Stomach (tissue), 9 donors: ENCODE measurements around the gene HTT. TPM values are rescaled to one million over a fixed set of nuclear protein-coding genes. Genes with fewer than 3 reads are reported as not detected.

Source experiments
- DNase-seq, 2 donors: peaks; one replicate each; pipeline versions ENCODE4 v3.0.0 to v3.0.0-alpha.2; 2013 to 2019
- H3K27ac ChIP-seq, 5 donors: fragments of 200-600 bp in 4 of 5; sonication (generic) in 4 of 5; one replicate each; pipeline ENCODE4 v1.5.1; 2013 to 2019; ENCODE audit warnings: mild to moderate bottlenecking in 1 of 5, moderate library complexity in 1 of 5
- H3K27me3 ChIP-seq, 3 donors: fragments of 200-600 bp; sonication (generic); one replicate each; pipeline ENCODE4 v1.5.1; 2017 to 2019; ENCODE audit warnings: mixed run types in 1 of 3
- H3K36me3 ChIP-seq, 4 donors: fragments of 200-600 bp; sonication (generic); 1 replicate in 3 of 4; 2 replicates in 1 of 4; pipeline ENCODE4 v1.5.1; 2016 to 2019
- H3K4me1 ChIP-seq, 4 donors: fragments of 200-600 bp; sonication (generic); one replicate each; pipeline ENCODE4 v1.5.1; 2016 to 2019
- H3K4me3 ChIP-seq, 4 donors: fragments of 200-600 bp; sonication (generic) in 3 of 4; one replicate each; pipeline ENCODE4 v1.5.1; 2016 to 2019; ENCODE audit warnings: mild to moderate bottlenecking in 1 of 4
- H3K9me3 ChIP-seq, 4 donors: fragments of 200-600 bp; sonication (generic); one replicate each; pipeline ENCODE4 v1.5.1; 2016 to 2019
- EP300 ChIP-seq: sonication (generic); formaldehyde crosslinking; IDR thresholded peaks from one replicate; pipeline ENCODE4 v1.6.1; 2017; ENCODE audit warnings: antibody characterized with exemption
- POLR2A ChIP-seq, 4 donors: fragments of 450-650 bp; IDR thresholded peaks; one replicate each; pipeline ENCODE4 v1.6.1; 2016; ENCODE audit warnings: antibody characterized with exemption in 4 of 4, control low read depth in 2 of 4, mild to moderate bottlenecking in 1 of 4, moderate library complexity in 1 of 4
- POLR2AphosphoS5 ChIP-seq, 3 donors: sonication (generic); formaldehyde crosslinking; IDR thresholded peaks; one replicate each; pipeline ENCODE4 v1.6.1; 2016; ENCODE audit warnings: antibody characterized with exemption in 3 of 3
- WGBS, 5 donors: extraction: QIAGEN DNeasy Blood & Tissue Kit in 3 of 5; methylation state at CpG; one replicate each; pipeline versions ENCODE4 v1.1.5 to v1.1.7; 2013 to 2018; 5-methylcytosine and 5-hydroxymethylcytosine counted together
- intact Hi-C: fragments of 100-400 bp; cut with DNase I; formaldehyde crosslinking; loops from one replicate; pipeline ENCODE4 v1.15.1; 2023; ENCODE audit warnings: low total_unique reads
- polyA plus RNA-seq, 3 donors: library from polyadenylated mRNA; stranded (reverse); fragments of 200-250 nt; gene quantifications; one replicate each; pipeline ENCODE4 v1.2.3, GENCODE V29; 2013
- total RNA-seq, 5 donors: library from RNA; depleted of rRNA; stranded (reverse); fragments of >200 nt; gene quantifications; one replicate each; pipeline versions ENCODE4 v1.1.0 to v1.2.3, GENCODE V29; 2014 to 2016
- TF ChIP-seq, protein P1 (sequence below), 7 experiments: fragments of 450-650 bp in 4 of 7; fragments of 200-600 bp in 3 of 7; sonication (generic) in 3 of 7; IDR thresholded peaks; one replicate each; pipeline ENCODE4 v1.5.1; 2016 to 2019; ENCODE audit warnings: antibody characterized with exemption in 7 of 7, control low read depth in 2 of 7, mild to moderate bottlenecking in 1 of 7
- donor health status: healthy with polysubstance abuse.
- donor health status: Bipolar disorder and iron deficiency.
- donor health status: healthy.

HTT gene
- total and polyA plus RNA-seq, 8 donors, result 3.4 to 95.7 (median 41.6) TPM

DNA sequence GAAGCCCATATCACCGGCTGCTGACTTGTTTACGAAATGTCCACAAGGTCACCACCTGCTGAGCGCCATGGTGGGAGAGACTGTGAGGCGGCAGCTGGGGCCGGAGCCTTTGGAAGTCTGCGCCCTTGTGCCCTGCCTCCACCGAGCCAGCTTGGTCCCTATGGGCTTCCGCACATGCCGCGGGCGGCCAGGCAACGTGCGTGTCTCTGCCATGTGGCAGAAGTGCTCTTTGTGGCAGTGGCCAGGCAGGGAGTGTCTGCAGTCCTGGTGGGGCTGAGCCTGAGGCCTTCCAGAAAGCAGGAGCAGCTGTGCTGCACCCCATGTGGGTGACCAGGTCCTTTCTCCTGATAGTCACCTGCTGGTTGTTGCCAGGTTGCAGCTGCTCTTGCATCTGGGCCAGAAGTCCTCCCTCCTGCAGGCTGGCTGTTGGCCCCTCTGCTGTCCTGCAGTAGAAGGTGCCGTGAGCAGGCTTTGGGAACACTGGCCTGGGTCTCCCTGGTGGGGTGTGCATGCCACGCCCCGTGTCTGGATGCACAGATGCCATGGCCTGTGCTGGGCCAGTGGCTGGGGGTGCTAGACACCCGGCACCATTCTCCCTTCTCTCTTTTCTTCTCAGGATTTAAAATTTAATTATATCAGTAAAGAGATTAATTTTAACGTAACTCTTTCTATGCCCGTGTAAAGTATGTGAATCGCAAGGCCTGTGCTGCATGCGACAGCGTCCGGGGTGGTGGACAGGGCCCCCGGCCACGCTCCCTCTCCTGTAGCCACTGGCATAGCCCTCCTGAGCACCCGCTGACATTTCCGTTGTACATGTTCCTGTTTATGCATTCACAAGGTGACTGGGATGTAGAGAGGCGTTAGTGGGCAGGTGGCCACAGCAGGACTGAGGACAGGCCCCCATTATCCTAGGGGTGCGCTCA, 165.8 kb downstream of the HTT start:
- 85 to 88% (median 85%) methylated on average over 24 to 29 of the region's 29 CpGs for WGBS, 5 donors
- no peak overlapping the region for H3K4me3 ChIP-seq
- peaks cover 6 to 26% (median 9%) of the 10 kb centered on the region in 4 donors for H3K4me1 ChIP-seq
- peak in 1 of 2 donors; percentile 62 for DNase-seq
- TF ChIP-seq POLR2A (IDR thresholded peaks at IDR 0.05), result no peak
- no peak for TF ChIP-seq POLR2AphosphoS5 (IDR thresholded peaks at IDR 0.05)
- TF ChIP-seq, protein P1, sequence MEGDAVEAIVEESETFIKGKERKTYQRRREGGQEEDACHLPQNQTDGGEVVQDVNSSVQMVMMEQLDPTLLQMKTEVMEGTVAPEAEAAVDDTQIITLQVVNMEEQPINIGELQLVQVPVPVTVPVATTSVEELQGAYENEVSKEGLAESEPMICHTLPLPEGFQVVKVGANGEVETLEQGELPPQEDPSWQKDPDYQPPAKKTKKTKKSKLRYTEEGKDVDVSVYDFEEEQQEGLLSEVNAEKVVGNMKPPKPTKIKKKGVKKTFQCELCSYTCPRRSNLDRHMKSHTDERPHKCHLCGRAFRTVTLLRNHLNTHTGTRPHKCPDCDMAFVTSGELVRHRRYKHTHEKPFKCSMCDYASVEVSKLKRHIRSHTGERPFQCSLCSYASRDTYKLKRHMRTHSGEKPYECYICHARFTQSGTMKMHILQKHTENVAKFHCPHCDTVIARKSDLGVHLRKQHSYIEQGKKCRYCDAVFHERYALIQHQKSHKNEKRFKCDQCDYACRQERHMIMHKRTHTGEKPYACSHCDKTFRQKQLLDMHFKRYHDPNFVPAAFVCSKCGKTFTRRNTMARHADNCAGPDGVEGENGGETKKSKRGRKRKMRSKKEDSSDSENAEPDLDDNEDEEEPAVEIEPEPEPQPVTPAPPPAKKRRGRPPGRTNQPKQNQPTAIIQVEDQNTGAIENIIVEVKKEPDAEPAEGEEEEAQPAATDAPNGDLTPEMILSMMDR (IDR thresholded peaks at IDR 0.05), result no peak
- no peak for TF ChIP-seq EP300
- H3K36me3 ChIP-seq, result peaks cover 38 to 90% (median 81%) of the 10 kb centered on the region in 4 donors
- peak overlapping the region in 2 of 5 donors; percentile 54 to 81 for H3K27ac ChIP-seq
- H3K9me3 ChIP-seq, result no peaks in the 10 kb centered on the region
- intact Hi-C loops, result no loop called here
- no peaks in the 10 kb centered on the region for H3K27me3 ChIP-seq

GRCh38 chr4:3240936-3241522, 166.5 kb downstream of the HTT start:
- Histone ChIP-seq H3K27ac (peak overlapping the region in 4 of 5 donors; percentile 26 to 81 (median 58)), H3K27me3 (no peaks in the 10 kb centered on the region), H3K36me3 (peaks cover 30 to 83% (median 74%) of the 10 kb centered on the region in 4 donors), H3K4me3 (no peak overlapping the region), H3K9me3 (no peaks in the 10 kb centered on the region), H3K4me1 (peaks cover 6 to 28% (median 9%) of the 10 kb centered on the region in 4 donors)
- 75 to 87% (median 85%) methylated on average over 9 to 13 of the region's 13 CpGs for WGBS, 5 donors
- intact Hi-C loops, result no loop called here
- TF ChIP-seq POLR2AphosphoS5 (IDR thresholded peaks at IDR 0.05), result no peak
- TF ChIP-seq EP300, result no peak
- no peak for TF ChIP-seq POLR2A (IDR thresholded peaks at IDR 0.05)
- TF ChIP-seq, protein P1 (IDR thresholded peaks at IDR 0.05), result no peak
- DNase-seq, result no peak

DNA sequence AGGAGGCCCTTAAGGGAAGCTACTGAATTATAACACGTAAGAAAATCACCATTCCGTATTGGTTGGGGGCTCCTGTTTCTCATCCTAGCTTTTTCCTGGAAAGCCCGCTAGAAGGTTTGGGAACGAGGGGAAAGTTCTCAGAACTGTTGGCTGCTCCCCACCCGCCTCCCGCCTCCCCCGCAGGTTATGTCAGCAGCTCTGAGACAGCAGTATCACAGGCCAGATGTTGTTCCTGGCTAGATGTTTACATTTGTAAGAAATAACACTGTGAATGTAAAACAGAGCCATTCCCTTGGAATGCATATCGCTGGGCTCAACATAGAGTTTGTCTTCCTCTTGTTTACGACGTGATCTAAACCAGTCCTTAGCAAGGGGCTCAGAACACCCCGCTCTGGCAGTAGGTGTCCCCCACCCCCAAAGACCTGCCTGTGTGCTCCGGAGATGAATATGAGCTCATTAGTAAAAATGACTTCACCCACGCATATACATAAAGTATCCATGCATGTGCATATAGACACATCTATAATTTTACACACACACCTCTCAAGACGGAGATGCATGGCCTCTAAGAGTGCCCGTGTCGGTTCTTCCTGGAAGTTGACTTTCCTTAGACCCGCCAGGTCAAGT, 167.5 kb downstream of the HTT start:
- 62 to 79% (median 72%) methylated on average over 17 of the region's 17 CpGs for WGBS, 5 donors
- intact Hi-C loops, result no loop called here
- H3K4me3 ChIP-seq, result no peak overlapping the region
- TF ChIP-seq POLR2AphosphoS5 (IDR thresholded peaks at IDR 0.05) (peak in 1 of 3 donors; percentile 63), EP300 (no peak)
- H3K9me3 ChIP-seq, result no peaks in the 10 kb centered on the region
- peak in 1 of 2 donors; percentile 93 for DNase-seq
- H3K27me3 ChIP-seq, result no peaks in the 10 kb centered on the region
- peak overlapping the region in 4 of 5 donors; percentile 26 to 81 (median 58) for H3K27ac ChIP-seq
- H3K4me1 ChIP-seq, result peaks cover 6 to 35% (median 9%) of the 10 kb centered on the region in 4 donors
- peaks cover 28 to 73% (median 64%) of the 10 kb centered on the region in 4 donors for H3K36me3 ChIP-seq

DNA sequence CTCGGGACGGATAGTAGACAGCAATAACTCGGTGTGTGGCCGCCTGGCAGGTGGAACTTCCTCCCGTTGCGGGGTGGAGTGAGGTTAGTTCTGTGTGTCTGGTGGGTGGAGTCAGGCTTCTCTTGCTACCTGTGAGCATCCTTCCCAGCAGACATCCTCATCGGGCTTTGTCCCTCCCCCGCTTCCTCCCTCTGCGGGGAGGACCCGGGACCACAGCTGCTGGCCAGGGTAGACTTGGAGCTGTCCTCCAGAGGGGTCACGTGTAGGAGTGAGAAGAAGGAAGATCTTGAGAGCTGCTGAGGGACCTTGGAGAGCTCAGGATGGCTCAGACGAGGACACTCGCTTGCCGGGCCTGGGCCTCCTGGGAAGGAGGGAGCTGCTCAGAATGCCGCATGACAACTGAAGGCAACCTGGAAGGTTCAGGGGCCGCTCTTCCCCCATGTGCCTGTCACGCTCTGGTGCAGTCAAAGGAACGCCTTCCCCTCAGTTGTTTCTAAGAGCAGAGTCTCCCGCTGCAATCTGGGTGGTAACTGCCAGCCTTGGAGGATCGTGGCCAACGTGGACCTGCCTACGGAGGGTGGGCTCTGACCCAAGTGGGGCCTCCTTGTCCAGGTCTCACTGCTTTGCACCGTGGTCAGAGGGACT, 168.8 kb downstream of the HTT start:
- peak in 1 of 2 donors; percentile 54 for DNase-seq
- no peaks in the 10 kb centered on the region for H3K9me3 ChIP-seq
- H3K4me3 ChIP-seq, result no peak overlapping the region
- 70 to 80% (median 76%) methylated on average over 14 to 23 of the region's 23 CpGs for WGBS, 5 donors
- H3K36me3 ChIP-seq, result peaks cover 26 to 61% (median 53%) of the 10 kb centered on the region in 4 donors
- H3K4me1 ChIP-seq, result peaks cover 6 to 35% (median 9%) of the 10 kb centered on the region in 4 donors
- TF ChIP-seq, protein P1 (IDR thresholded peaks at IDR 0.05), result no peak
- TF ChIP-seq EP300 (no peak), POLR2A (IDR thresholded peaks at IDR 0.05) (no peak), POLR2AphosphoS5 (IDR thresholded peaks at IDR 0.05) (no peak)
- intact Hi-C loops, result no loop called here
- peak overlapping the region in 1 of 5 donors; percentile 81 for H3K27ac ChIP-seq
- H3K27me3 ChIP-seq, result no peaks in the 10 kb centered on the region
